SK-N-SH (cell line): ENCODE data around the gene CRNN.

Experiments used
- CTCF ChIP-seq: fragments of 200-600 bp; sonication (generic); IDR thresholded peaks from 2 replicates; pipeline ENCODE4 v1.6.1; 2017; ENCODE audit warnings: antibody characterized with exemption, mild to moderate bottlenecking, moderate library complexity
- EP300 ChIP-seq, 2 experiments: IDR thresholded peaks; 2 replicates each; pipeline versions ENCODE4 v1.4.0 to v1.6.1; 2012; ENCODE audit warnings: borderline replicate concordance in 1 of 2, low read depth in 1 of 2, low read length in 1 of 2
- FOXM1 ChIP-seq: IDR thresholded peaks from 2 replicates; pipeline ENCODE4 v1.4.0; 2012; ENCODE audit warnings: low read depth, mild to moderate bottlenecking
- JUND ChIP-seq: IDR thresholded peaks from 2 replicates; pipeline ENCODE4 v1.4.0; 2012
- SIN3A ChIP-seq: IDR thresholded peaks from 2 replicates; pipeline ENCODE4 v1.6.1; 2012; ENCODE audit warnings: low read depth, mild to moderate bottlenecking, low read length, moderate library complexity, borderline replicate concordance
- TAF1 ChIP-seq: IDR thresholded peaks from 2 replicates; pipeline ENCODE4 v1.6.1; 2012; ENCODE audit warnings: low read depth, mild to moderate bottlenecking, low read length, moderate library complexity, borderline replicate concordance
- TEAD4 ChIP-seq: IDR thresholded peaks from 2 replicates; pipeline ENCODE4 v1.4.0; 2012; ENCODE audit warnings: mild to moderate bottlenecking, borderline replicate concordance; ENCODE audit not compliant: insufficient read depth

DNA sequence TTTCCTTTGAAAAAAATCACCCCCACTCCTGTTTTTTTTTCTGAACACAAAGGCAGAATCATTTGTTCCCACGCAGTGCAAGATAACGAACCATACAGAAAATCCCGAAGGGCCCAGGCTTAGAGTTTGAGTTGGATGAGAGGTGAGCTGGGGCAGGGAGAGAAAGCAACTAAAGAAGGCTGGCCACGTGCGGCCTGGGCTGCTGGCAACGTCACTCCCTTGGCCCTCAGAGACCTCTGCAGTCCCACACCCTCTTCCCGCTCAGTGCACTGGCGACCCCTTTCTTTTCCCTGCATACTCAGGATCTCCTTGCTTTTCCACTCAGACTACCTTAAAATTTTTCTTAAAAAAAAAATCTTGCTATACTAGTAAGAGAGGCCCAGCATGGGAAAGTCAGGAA, 28.2 kb upstream of the CRNN start:
- TF ChIP-seq CTCF: 0 out of 2 replicates have a peak, but pooled peaks have one; percentile 7
- no peak for TF ChIP-seq FOXM1
- TF ChIP-seq SIN3A: no peak
- TF ChIP-seq EP300 (IDR thresholded peaks at IDR 0.05; ENCODE audit: borderline replicate concordance in 1 of 2, low read depth in 1 of 2, low read length in 1 of 2): no peak
- no peak for TF ChIP-seq JUND
- TF ChIP-seq TAF1: no peak
- no peak for TF ChIP-seq TEAD4
